H1 (cell line): ENCODE results near the gene ZHX3. TPM values are rescaled to one million over a fixed set of nuclear protein-coding genes. Genes with fewer than 3 reads are reported as not detected.
"Not testable (repeated sequence)": the region's sequence is repeated elsewhere in the genome, so short reads cannot be mapped to it uniquely, and the experiment has no call there.

Experiments used
- CTCF ChIA-PET: fragments of 300-600 bp; sonication (Branson Sonifier 250); formaldehyde crosslinking; loops from one replicate; lab custom pipeline; 2021; ENCODE audit not compliant: partially characterized antibody; lab: Charles Lee
- POLR2A ChIA-PET: fragments of 300-600 bp; sonication (Branson Sonifier 250); formaldehyde crosslinking; loops from one replicate; lab custom pipeline; 2021; ENCODE audit warnings: inconsistent platforms; ENCODE audit not compliant: partially characterized antibody; lab: Charles Lee
- DNase-seq, 2 experiments: peaks; one replicate each; pipeline versions ENCODE4 v3.0.0 to v3.0.0-alpha.2; 2010 to 2022; ENCODE audit warnings: low spot score in 2 of 2, low read depth in 1 of 2, mixed read lengths in 1 of 2
- FAIRE-seq: peaks from 2 replicates; lab custom pipeline; 2011; peaks lifted over from hg19 to GRCh38; lab: Jason Lieb, UNC
- H2AFZ ChIP-seq: 2 replicates; pipeline ENCODE4 v1.8.1; 2012; ENCODE audit warnings: low read length, inconsistent platforms
- H2AK5ac ChIP-seq: 2 replicates; pipeline ENCODE4 v1.6.1; 2013; ENCODE audit warnings: low read depth, low read length
- H2BK120ac ChIP-seq: replicated peaks from 2 replicates; pipeline ENCODE3; 2013; ENCODE audit warnings: low read depth, low read length, inconsistent platforms
- H2BK12ac ChIP-seq: 2 replicates; pipeline ENCODE4 v1.6.1; 2013; ENCODE audit warnings: low read depth, low read length
- H2BK15ac ChIP-seq: 2 replicates; pipeline ENCODE4 v1.6.1; 2013; ENCODE audit warnings: low read length
- H2BK20ac ChIP-seq: 2 replicates; pipeline ENCODE4 v1.6.1; 2013; ENCODE audit warnings: low read length
- H2BK5ac ChIP-seq: 2 replicates; pipeline ENCODE4 v1.6.1; 2013; ENCODE audit warnings: low read depth, low read length
- H3K14ac ChIP-seq: 2 replicates; pipeline ENCODE4 v1.6.1; 2013; ENCODE audit warnings: inconsistent platforms; ENCODE audit not compliant: insufficient read length
- H3K18ac ChIP-seq: 2 replicates; pipeline ENCODE4 v1.6.1; 2013; ENCODE audit warnings: low read length; ENCODE audit errors: extremely low read depth
- H3K23ac ChIP-seq: 2 replicates; pipeline ENCODE4 v1.6.1; 2013; ENCODE audit warnings: inconsistent platforms; ENCODE audit not compliant: insufficient read length
- H3K23me2 ChIP-seq: 2 replicates; pipeline ENCODE4 v1.6.1; 2013; ENCODE audit warnings: low read depth, low read length
- H3K27ac ChIP-seq: 2 replicates; pipeline ENCODE4 v1.6.1; 2011; ENCODE audit warnings: low read depth, low read length, inconsistent platforms
- H3K27me3 ChIP-seq, 4 experiments: replicated peaks in 1 of 4; 1 replicate in 1 of 4; 2 replicates in 3 of 4; pipeline versions ENCODE4 v1.6.1 to v1.8.1; 2011 to 2013; ENCODE audit warnings: low read length in 3 of 4, mild to moderate bottlenecking in 3 of 4, inconsistent platforms in 2 of 4, mixed read lengths in 2 of 4, moderate library complexity in 1 of 4; ENCODE audit not compliant: control insufficient read depth in 3 of 4, insufficient read depth in 3 of 4; ENCODE audit errors: extremely low read depth in 1 of 4
- H3K36me3 ChIP-seq, 4 experiments: 2 replicates each; pipeline versions ENCODE4 v1.6.1 to v1.8.1; 2011 to 2013; ENCODE audit warnings: mild to moderate bottlenecking in 4 of 4, low read length in 3 of 4, moderate library complexity in 2 of 4, control low read depth in 1 of 4, inconsistent platforms in 1 of 4; ENCODE audit not compliant: insufficient read depth in 4 of 4, control insufficient read depth in 2 of 4
- H3K4ac ChIP-seq: replicated peaks from 2 replicates; pipeline ENCODE3; 2013; ENCODE audit warnings: low read length, low read depth, mixed read lengths, inconsistent platforms; ENCODE audit not compliant: insufficient read length
- H3K4me1 ChIP-seq, 4 experiments: replicated peaks in 1 of 4; 1 replicate in 1 of 4; 2 replicates in 3 of 4; pipeline versions ENCODE4 v1.6.1 to v1.8.1; 2011 to 2013; ENCODE audit warnings: low read length in 3 of 4, inconsistent platforms in 2 of 4, mixed read lengths in 1 of 4; ENCODE audit not compliant: insufficient read depth in 4 of 4, control insufficient read depth in 3 of 4
- H3K4me2 ChIP-seq, 2 experiments: 2 replicates each; pipeline versions ENCODE4 v1.6.1 to v1.8.1; 2011 to 2013; ENCODE audit warnings: low read depth in 2 of 2, low read length in 2 of 2, control low read depth in 1 of 2, inconsistent platforms in 1 of 2, mild to moderate bottlenecking in 1 of 2; ENCODE audit not compliant: insufficient read depth in 1 of 2
- H3K4me3 ChIP-seq, 4 experiments: fragments of 200-600, 300-600 bp in 1 of 4; sonication (generic), shearing (Covaris generic), sonication (Bioruptor Twin) in 1 of 4; 2 replicates each; pipeline versions ENCODE4 v1.5.1 to v1.8.1; 2011 to 2016; ENCODE audit warnings: low read length in 4 of 4, low read depth in 3 of 4, control low read depth in 2 of 4, inconsistent platforms in 2 of 4, mild to moderate bottlenecking in 2 of 4, mixed read lengths in 1 of 4, moderate library complexity in 1 of 4; ENCODE audit not compliant: insufficient read depth in 2 of 4; ENCODE audit errors: extremely low read depth in 1 of 4
- H3K56ac ChIP-seq: replicated peaks from 2 replicates; pipeline ENCODE3; 2013; ENCODE audit warnings: low read depth, mild to moderate bottlenecking, mixed read lengths, low read length, inconsistent platforms; ENCODE audit not compliant: insufficient read length
- H3K79me1 ChIP-seq: 2 replicates; pipeline ENCODE4 v1.6.1; 2013; ENCODE audit warnings: low read depth, low read length, control low read depth
- H3K79me2 ChIP-seq, 2 experiments: 2 replicates each; pipeline versions ENCODE4 v1.6.1 to v1.8.1; 2012 to 2013; ENCODE audit warnings: low read length in 2 of 2, mild to moderate bottlenecking in 2 of 2, inconsistent platforms in 1 of 2; ENCODE audit not compliant: insufficient read depth in 2 of 2, control insufficient read depth in 1 of 2
- H3K9ac ChIP-seq, 4 experiments: replicated peaks in 1 of 4; 1 replicate in 1 of 4; 2 replicates in 3 of 4; pipeline versions ENCODE4 v1.6.1 to v1.8.1; 2011 to 2013; ENCODE audit warnings: low read depth in 3 of 4, low read length in 3 of 4, control low read depth in 2 of 4, mild to moderate bottlenecking in 2 of 4, moderate library complexity in 2 of 4, inconsistent platforms in 1 of 4; ENCODE audit errors: extremely low read depth in 1 of 4
- H3K9me3 ChIP-seq, 2 experiments: 2 replicates each; pipeline versions ENCODE4 v1.6.1 to v1.8.1; 2012 to 2013; ENCODE audit warnings: mild to moderate bottlenecking in 2 of 2, moderate library complexity in 2 of 2, control low read depth in 1 of 2, inconsistent platforms in 1 of 2, low read depth in 1 of 2, low read length in 1 of 2, mixed read lengths in 1 of 2; ENCODE audit not compliant: insufficient read depth in 2 of 2
- H4K20me1 ChIP-seq, 2 experiments: replicated peaks in 1 of 2; 2 replicates each; pipeline versions ENCODE3 to v1.8.1; 2011 to 2013; ENCODE audit warnings: inconsistent platforms in 2 of 2, low read length in 2 of 2, mild to moderate bottlenecking in 1 of 2; ENCODE audit not compliant: insufficient read depth in 2 of 2, control insufficient read depth in 1 of 2
- H4K5ac ChIP-seq: 2 replicates; pipeline ENCODE4 v1.6.1; 2013; ENCODE audit warnings: low read length, low read depth, mixed read lengths, inconsistent platforms; ENCODE audit not compliant: insufficient read length
- H4K8ac ChIP-seq: 2 replicates; pipeline ENCODE4 v1.8.0; 2013; ENCODE audit warnings: mild to moderate bottlenecking, moderate library complexity, low read length, inconsistent platforms; ENCODE audit not compliant: insufficient read depth; ENCODE audit errors: extremely low read depth
- H4K91ac ChIP-seq: replicated peaks from 2 replicates; pipeline ENCODE3; 2013; ENCODE audit warnings: low read length, mixed read lengths, inconsistent platforms; ENCODE audit not compliant: insufficient read length
- WGBS, 2 experiments: shearing (Covaris generic) in 1 of 2; methylation state at CpG; one replicate each; pipeline versions ENCODE4 v1.1.6 to v1.1.7; 2013 to 2015; ENCODE audit warnings: low lambda C conversion rate in 2 of 2, mixed read lengths in 2 of 2, inconsistent platforms in 1 of 2, low coverage in 1 of 2, missing lambda C conversion rate in 1 of 2; ENCODE audit not compliant: insufficient replicate concordance in 2 of 2, insufficient coverage in 1 of 2, insufficient read length in 1 of 2; ENCODE audit errors: extremely low coverage in 1 of 2, missing lambda C conversion rate in 1 of 2; 5-methylcytosine and 5-hydroxymethylcytosine counted together
- polyA plus RNA-seq, 7 experiments: library from polyadenylated mRNA; depleted of rRNA in 3 of 7; stranded (reverse) in 5 of 7; unstranded in 2 of 7; fragments of >200 nt in 5 of 7; fragments of 200-250 nt in 2 of 7; gene quantifications; 1 replicate in 5 of 7; 2 replicates in 1 of 7; 4 replicates in 1 of 7; pipeline versions ENCODE4 v1.2.1 to v1.2.3, GENCODE V29; 2011 to 2013; ENCODE audit warnings: missing spikeins in 2 of 7, mixed read lengths in 2 of 7
- total RNA-seq: library from RNA; stranded (reverse); fragmentation: NEBNext Ultra II Directional; extraction: Animal tissue kit (Norgen Biotek cat#: 25700); gene quantifications from 2 replicates; pipeline ENCODE4 v1.2.1, GENCODE V29; 2021

ZHX3 gene
- total and polyA plus RNA-seq, 2 of the 8 experiments (the other 6 are each of a cell fraction or from before 2014, with no cell fraction given) = 1.00 to 7.8 TPM

GRCh38 chr20:41312009-41312408 lies 5.5 kb downstream of the ZHX3 start:
- H3K4me1 ChIP-seq, DNase-seq, H3K4me2 ChIP-seq, H3K36me3 ChIP-seq, H2BK5ac ChIP-seq, H4K91ac ChIP-seq, H3K23me2 ChIP-seq, H2BK120ac ChIP-seq, H3K14ac ChIP-seq, H3K79me2 ChIP-seq, H3K56ac ChIP-seq, H3K27me3 ChIP-seq, H3K27ac ChIP-seq, FAIRE-seq, H2BK12ac ChIP-seq, H3K4me3 ChIP-seq, H4K5ac ChIP-seq, H3K4ac ChIP-seq, POLR2A ChIA-PET, H3K9me3 ChIP-seq, H4K8ac ChIP-seq, H3K79me1 ChIP-seq, H2AK5ac ChIP-seq, H3K23ac ChIP-seq, H3K18ac ChIP-seq, H2AFZ ChIP-seq, H4K20me1 ChIP-seq, H2BK15ac ChIP-seq, H3K9ac ChIP-seq, H2BK20ac ChIP-seq: not testable (repeated sequence)
- CTCF ChIA-PET = interaction anchor here (0.9 to 1.7 kb wide), 6 partner anchors 14 to 64 kb away, joined by 3 to 7 read pairs (median 4); no protein-coding TSS in a partner anchor
- WGBS, 2 experiments = 86% methylated on average over 6 of the region's 6 CpGs; no CpG with 5 or more reads in 1 of the 2 experiments
